Memory B cell (primary cell): Measurements from ENCODE around the gene APOBEC3C.

ENCODE experiments used
- ATAC-seq: fragments of 150-1000 bp; cut with Tn5 transposase; 2 replicates; pipeline ENCODE4 v1.10.0; 2021; ENCODE audit warnings: low read depth, mild to moderate bottlenecking, moderate library complexity
- DNase-seq, 2 donors: peaks; one replicate each; pipeline ENCODE4 v3.0.0; 2022; ENCODE audit warnings: low spot score in 2 of 2
- H3K27ac Mint-ChIP-seq: one replicate; pipeline ENCODE4 v1.8.0; 2022; ENCODE audit warnings: mild to moderate bottlenecking, moderate library complexity, mixed read lengths
- H3K27me3 Mint-ChIP-seq: one replicate; pipeline ENCODE4 v1.8.0; 2022; ENCODE audit warnings: mixed read lengths
- H3K36me3 Mint-ChIP-seq: one replicate; pipeline ENCODE4 v1.8.0; 2022; ENCODE audit warnings: mild to moderate bottlenecking, mixed read lengths
- H3K4me1 Mint-ChIP-seq: one replicate; pipeline ENCODE4 v1.8.0; 2022; ENCODE audit warnings: mixed read lengths
- H3K4me3 Mint-ChIP-seq: one replicate; pipeline ENCODE4 v1.8.0; 2022; ENCODE audit warnings: mild to moderate bottlenecking, moderate library complexity, mixed read lengths
- H3K9me3 Mint-ChIP-seq: one replicate; pipeline ENCODE4 v1.8.0; 2022; ENCODE audit warnings: mixed read lengths

APOBEC3C gene

DNA sequence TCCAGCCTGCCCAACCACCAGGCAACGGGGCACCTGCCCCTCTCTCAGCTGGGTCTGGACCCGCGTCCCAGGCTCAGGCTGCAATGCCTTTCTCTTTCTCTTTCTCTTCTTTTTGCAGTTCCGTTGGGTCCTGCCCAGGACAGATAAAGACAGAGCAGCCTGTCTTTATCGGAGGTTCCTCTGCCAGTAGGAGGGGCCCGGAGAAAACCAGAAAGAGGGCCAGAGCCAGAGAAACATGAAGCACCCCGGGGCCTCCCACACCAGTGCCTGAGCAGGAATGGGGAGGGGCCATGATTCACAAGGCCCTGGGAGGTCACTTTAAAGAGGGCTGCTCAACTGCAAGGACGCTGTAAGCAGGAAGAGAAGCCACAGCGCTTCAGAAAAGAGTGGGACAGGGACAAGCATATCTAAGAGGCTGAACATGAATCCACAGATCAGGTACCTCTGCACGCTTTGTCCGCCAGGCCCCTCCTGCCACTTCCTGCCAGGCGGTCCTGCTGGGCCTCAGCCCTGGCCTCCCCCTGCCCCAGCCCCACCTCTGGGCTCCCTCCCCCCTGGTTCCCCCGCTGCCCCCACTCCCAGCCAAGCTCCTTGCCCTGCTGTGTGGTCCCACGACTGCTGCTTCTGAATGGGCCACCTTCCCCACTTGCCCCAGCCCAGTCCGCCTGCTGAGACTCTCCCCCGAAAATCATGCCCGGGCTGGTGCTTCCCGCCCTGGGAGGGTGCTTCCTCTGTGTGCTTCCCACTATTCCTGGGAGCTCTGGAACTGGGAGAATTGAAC, at the start of gene APOBEC3C:
TSS of gene APOBEC3C (plus strand) at position 316 of the 781 bp plus-strand sequence. CDS start at position 422, 106 bp downstream.
- DNase-seq (peak; percentile 58 to 63), ATAC-seq (peak; percentile 94)
- Mint-ChIP-seq H3K4me3 (peak within 1 kb of the TSS; percentile 100), H3K27me3 (no peaks in the 10 kb centered on the region), H3K4me1 (peaks cover 24% of the 10 kb centered on the region), H3K27ac (peak within 1 kb of the TSS; percentile 95), H3K36me3 (peaks cover 11% of the 10 kb centered on the region), H3K9me3 (no peaks in the 10 kb centered on the region)

DNA sequence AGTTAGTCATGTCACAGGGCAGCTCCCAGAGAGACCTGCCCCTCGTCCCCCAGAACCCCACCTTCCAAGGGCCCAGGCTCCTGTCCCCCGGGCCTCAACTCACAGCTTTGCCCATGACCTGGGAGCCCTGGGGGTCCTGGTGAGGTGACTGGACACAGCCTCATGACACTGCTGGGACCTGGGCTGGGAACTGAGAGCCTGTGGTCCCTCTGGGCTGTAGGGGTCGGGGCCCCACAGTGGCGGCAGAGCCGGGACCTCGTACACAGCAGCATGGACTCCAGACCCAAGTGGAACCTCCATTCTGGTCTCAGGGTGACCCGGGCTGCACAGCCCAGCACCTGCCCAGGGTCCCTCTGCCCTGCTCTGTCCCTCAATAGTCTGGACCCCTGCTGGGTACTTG, 49.8 kb upstream of the APOBEC3C start:
- Mint-ChIP-seq H3K36me3 (no peaks in the 10 kb centered on the region), H3K4me3 (no peak overlapping the region), H3K27me3 (peaks cover 4% of the 10 kb centered on the region), H3K27ac (no peak overlapping the region), H3K9me3 (no peaks in the 10 kb centered on the region), H3K4me1 (peaks cover 13% of the 10 kb centered on the region)
- DNase-seq (no peak), ATAC-seq (no peak)

DNA sequence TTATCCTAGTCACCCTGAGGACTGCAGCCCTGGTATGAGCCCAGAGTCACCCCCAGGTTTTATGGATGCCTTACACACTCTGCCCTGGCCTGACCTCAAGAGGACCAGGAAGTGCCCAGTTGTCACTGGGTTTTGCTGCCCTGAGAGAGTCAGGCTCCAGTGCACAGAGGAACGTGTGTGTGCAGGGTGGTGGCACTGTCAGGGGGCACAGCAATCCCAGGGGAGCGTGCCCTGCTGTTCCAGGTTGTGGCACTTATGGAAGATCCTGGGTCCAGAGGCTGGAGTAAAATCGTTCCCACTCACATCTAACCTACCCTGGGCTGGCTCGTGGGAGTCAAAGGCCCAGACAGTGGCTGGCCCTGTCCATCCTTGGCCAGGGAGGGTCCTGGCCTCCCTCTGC, 49.1 kb upstream of the APOBEC3C start:
- Mint-ChIP-seq H3K27ac (no peak overlapping the region), H3K4me1 (peaks cover 13% of the 10 kb centered on the region), H3K27me3 (peaks cover 4% of the 10 kb centered on the region), H3K36me3 (no peaks in the 10 kb centered on the region), H3K4me3 (no peak overlapping the region), H3K9me3 (no peaks in the 10 kb centered on the region)
- ATAC-seq (no peak), DNase-seq (no peak)

DNA sequence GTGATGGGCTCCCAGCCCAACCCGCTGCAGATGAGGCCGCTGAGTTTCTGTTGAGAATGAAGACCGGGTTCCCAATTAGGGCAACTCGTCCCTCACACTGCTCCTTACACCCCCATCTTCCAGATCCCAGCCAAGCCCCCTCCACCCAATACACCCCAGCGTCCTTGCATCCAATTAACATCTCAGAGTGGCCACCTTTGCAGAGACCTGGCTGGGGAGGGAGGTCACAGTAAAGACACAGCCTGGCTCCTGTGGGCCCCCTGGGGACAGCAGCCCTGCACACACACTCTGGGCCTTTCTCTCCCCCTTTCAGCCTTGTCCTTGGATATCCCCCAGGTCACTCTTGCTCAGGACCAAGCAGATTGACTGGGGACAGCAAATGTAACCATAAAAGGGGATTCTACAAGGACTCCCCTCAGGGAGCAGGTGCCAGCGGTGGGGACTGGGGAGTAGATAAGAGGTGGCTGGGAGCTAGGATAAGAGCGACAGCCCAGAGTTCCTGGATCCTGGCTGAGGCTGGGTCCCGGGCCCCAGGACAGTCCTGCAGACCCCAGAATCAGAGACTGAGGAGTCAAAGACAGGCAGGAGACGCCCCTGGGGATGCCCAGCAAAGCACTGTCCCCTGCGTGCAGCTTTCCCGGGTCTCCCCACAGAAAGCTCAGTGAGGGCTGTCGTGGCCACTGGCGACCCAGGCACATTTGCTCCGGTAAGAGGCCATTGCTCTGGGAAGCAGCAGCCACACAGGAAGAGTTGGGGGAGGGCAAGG, 48.3 kb upstream of the APOBEC3C start:
- DNase-seq (no peak), ATAC-seq (no peak)
- H3K27me3 Mint-ChIP-seq, result peaks cover 6% of the 10 kb centered on the region
- H3K4me3 Mint-ChIP-seq, result no peak overlapping the region
- H3K9me3 Mint-ChIP-seq, result no peaks in the 10 kb centered on the region
- no peak overlapping the region for H3K27ac Mint-ChIP-seq
- no peaks in the 10 kb centered on the region for H3K36me3 Mint-ChIP-seq
- H3K4me1 Mint-ChIP-seq, result peaks cover 17% of the 10 kb centered on the region

DNA sequence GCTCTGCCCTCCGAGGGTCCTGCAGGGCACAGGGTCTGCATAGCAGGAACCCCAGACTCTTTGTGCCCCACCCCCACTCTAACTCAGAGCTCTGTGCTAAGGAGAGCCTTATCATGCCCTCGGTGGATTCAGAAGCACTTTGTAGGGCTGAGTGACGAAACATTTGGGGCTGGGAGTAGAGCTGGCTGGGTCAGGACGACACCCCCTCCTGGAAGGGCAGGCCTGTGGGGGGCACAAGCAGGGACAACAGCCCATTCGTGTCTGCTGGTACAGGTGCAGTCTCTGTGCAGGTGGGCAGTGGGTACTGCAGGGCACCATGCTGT, 47.7 kb upstream of the APOBEC3C start:
- no peaks in the 10 kb centered on the region for H3K9me3 Mint-ChIP-seq
- no peak for DNase-seq
- peaks cover 17% of the 10 kb centered on the region for H3K4me1 Mint-ChIP-seq
- ATAC-seq, result no peak
- H3K36me3 Mint-ChIP-seq, result no peaks in the 10 kb centered on the region
- H3K27me3 Mint-ChIP-seq, result peaks cover 8% of the 10 kb centered on the region
- H3K27ac Mint-ChIP-seq, result no peak overlapping the region
- no peak overlapping the region for H3K4me3 Mint-ChIP-seq

DNA sequence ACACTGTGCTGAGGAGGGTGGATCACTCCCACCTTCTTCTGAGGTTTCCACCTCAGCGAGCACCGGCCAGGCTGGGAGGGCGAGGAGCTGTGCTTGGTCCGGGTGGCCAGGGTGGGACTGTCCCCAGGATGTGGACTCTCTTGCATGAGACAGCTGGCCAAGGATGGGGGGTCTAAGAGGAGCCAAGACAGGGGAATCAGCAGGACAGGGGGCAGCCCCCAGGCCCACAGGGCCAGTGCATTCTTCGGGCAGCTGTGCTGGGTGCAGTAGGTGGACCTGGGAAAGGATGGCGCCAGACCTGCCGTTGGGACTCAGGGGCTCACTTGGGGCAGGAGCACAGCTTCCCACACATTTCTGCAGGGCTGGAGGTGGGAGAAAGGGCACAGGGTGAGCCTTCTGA, 47.1 kb upstream of the APOBEC3C start:
- Mint-ChIP-seq H3K9me3 (no peaks in the 10 kb centered on the region), H3K27me3 (peaks cover 10% of the 10 kb centered on the region), H3K36me3 (no peaks in the 10 kb centered on the region), H3K4me3 (peak overlapping the region; percentile 27), H3K4me1 (peaks cover 17% of the 10 kb centered on the region), H3K27ac (no peak overlapping the region)
- no peak for ATAC-seq
- DNase-seq, result no peak

DNA sequence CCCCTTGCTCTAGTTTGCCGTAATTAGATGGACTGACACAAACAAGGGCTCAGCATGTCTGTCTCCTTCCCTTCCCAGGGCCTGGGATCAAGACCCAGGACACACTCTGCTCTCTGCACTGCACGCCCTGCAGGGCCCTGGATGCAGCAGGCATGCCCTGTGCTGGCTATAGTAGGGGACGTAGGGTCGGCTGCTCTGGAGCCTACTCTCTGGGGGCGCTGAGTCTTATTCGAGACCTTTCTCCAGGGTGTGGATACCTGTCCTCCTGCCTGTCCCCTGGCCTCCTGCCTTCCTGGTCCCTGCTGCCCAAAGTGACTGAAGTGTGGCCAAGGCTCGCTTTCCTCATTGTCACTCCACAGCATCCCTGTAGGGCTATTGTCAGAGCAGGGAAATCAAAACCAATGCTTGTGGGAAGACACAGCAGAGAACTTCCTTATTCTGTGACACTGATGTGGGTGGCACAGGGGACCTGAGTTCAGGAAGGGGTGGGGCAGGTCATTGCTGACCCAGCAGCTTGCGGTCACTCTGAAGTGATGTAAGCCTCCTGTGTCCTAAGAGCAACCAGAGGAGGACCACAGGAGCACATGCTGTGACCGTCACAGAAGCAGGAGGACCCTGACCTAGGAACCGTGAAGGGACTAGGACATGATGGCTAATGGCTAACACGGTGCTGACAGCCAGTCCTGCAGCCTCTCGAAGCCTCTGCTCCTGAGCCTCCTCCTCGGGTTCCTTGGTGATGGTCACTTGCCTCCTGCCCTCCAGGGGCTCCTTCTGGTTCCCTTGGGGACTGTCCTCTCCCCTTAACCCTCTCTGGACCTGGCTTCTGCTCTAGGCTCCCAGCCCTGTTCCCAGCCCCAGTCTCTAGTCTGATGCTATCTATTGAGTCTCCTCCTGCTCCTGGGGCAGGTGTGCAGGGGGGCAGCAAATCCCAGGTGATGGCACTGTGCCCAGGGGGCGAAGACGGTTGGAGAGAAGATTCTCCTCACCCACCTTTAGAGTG, 46.3 kb upstream of the APOBEC3C start:
- H3K9me3 Mint-ChIP-seq, result no peaks in the 10 kb centered on the region
- no peak overlapping the region for H3K27ac Mint-ChIP-seq
- ATAC-seq (peak; percentile 63), DNase-seq (no peak)
- H3K36me3 Mint-ChIP-seq, result no peaks in the 10 kb centered on the region
- H3K4me3 Mint-ChIP-seq, result peak overlapping the region; percentile 51
- peaks cover 17% of the 10 kb centered on the region for H3K4me1 Mint-ChIP-seq
- peaks cover 10% of the 10 kb centered on the region for H3K27me3 Mint-ChIP-seq

DNA sequence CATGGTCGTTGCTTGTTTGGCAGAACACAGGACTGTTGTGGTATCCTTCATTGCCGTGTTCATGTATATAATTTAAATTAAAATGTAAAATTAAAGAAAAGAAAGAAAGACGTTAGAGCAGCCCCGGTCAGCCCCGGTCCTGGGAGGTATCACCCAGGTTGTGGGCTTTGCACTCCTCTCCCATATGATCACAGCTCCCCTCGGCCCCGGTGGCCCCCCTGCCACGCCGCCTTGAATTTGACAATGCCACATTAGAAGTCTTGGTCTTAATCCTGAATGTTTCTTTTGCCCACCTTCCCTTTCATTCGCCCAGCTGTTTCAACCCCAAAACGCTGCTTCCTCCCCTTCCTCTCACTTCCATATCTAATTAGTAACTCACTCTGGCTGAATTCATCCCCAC, 45.3 kb upstream of the APOBEC3C start:
- H3K4me1 Mint-ChIP-seq, result peaks cover 17% of the 10 kb centered on the region
- ATAC-seq, result no peak
- no peaks in the 10 kb centered on the region for H3K36me3 Mint-ChIP-seq
- peaks cover 8% of the 10 kb centered on the region for H3K27me3 Mint-ChIP-seq
- no peak overlapping the region for H3K27ac Mint-ChIP-seq
- no peak for DNase-seq
- no peaks in the 10 kb centered on the region for H3K9me3 Mint-ChIP-seq
- no peak overlapping the region for H3K4me3 Mint-ChIP-seq

DNA sequence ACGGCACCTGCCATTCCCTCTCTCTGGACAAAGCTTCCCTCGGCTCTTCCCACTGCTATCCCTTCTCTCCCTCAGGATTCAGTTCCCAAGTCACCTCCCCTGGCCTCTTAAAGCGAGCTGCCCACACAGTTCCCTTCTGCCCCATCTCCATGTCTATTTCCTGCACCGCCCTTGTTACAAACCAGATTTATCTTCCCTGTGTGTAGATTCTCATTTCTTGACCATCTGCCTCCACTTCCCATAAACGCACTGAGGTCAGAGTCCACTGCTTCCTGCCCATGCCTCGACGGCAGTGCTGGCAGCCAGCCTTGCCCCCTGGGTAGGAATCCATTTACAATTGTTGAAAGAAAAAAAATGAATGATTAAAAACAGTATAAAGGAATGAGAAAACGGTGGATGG, 43.5 kb upstream of the APOBEC3C start:
- no peak for DNase-seq
- peaks cover 17% of the 10 kb centered on the region for H3K4me1 Mint-ChIP-seq
- no peak overlapping the region for H3K27ac Mint-ChIP-seq
- no peak overlapping the region for H3K4me3 Mint-ChIP-seq
- H3K27me3 Mint-ChIP-seq, result peaks cover 8% of the 10 kb centered on the region
- H3K9me3 Mint-ChIP-seq, result no peaks in the 10 kb centered on the region
- no peaks in the 10 kb centered on the region for H3K36me3 Mint-ChIP-seq
- no peak for ATAC-seq

DNA sequence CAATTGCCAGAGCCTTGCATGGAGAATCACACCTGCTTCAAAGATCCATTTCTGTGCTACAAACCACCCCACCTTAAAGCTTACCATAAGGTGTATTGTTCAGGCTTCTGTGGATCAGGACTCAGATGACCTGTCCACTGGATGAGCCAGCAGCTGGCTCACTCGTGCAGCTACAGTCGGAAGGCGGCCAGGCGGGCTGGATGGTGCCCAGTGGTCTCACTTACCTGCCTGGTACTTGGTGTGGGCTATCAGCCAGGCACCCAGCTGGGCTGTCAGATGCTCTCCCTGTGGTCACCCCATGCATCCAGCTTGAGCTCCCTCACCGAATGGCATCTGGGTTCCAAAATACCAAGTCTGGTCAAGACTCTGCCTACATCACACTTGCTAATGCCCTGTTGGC, 42.9 kb upstream of the APOBEC3C start:
- no peaks in the 10 kb centered on the region for H3K9me3 Mint-ChIP-seq
- H3K36me3 Mint-ChIP-seq, result no peaks in the 10 kb centered on the region
- H3K4me1 Mint-ChIP-seq, result peaks cover 17% of the 10 kb centered on the region
- no peak for DNase-seq
- H3K4me3 Mint-ChIP-seq, result no peak overlapping the region
- peaks cover 8% of the 10 kb centered on the region for H3K27me3 Mint-ChIP-seq
- ATAC-seq, result no peak
- no peak overlapping the region for H3K27ac Mint-ChIP-seq

DNA sequence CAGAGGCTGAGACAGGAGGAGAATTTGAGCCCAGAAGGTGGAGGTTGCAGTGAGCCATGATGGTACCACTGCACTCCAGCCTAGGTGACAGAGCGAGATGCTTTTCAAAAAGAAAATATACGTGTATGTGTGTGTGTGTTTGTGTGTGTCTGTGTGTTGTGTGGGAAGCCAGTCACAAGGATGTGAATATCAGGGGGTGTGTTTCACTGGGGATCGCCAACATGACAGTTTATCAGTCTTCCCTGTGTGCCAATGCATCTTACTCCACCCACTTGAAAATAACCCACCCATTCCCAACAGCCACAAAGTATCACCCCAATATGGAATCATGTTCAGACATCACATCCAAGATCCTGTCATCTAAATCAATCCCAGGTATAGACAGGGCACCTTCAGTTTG, 42.3 kb upstream of the APOBEC3C start:
- Mint-ChIP-seq H3K4me3 (no peak overlapping the region), H3K9me3 (no peaks in the 10 kb centered on the region), H3K36me3 (no peaks in the 10 kb centered on the region), H3K27me3 (peaks cover 8% of the 10 kb centered on the region), H3K4me1 (peaks cover 12% of the 10 kb centered on the region), H3K27ac (no peak overlapping the region)
- ATAC-seq (no peak), DNase-seq (no peak)

DNA sequence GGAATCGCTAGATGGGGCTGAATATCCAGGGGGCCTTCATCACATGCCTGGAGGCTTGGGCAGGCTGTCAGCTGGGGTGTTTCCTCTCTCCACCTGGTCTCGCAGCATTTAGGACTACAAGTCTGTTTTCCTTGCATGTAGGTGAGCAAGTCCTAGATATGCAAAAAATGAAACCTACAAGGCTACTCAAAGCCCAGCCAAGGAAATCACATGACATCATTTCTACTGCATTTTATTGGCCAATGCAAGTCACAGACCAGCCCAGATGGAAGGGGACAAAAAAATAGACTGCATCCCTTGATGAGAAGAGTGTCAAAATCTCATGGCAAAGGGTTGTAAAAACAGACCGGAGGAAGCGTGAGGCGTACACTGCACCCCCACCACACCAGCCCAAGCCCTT, 41.5 kb upstream of the APOBEC3C start:
- Mint-ChIP-seq H3K9me3 (no peaks in the 10 kb centered on the region), H3K4me1 (peaks cover 10% of the 10 kb centered on the region), H3K27ac (no peak overlapping the region), H3K27me3 (peaks cover 8% of the 10 kb centered on the region), H3K4me3 (no peak overlapping the region), H3K36me3 (no peaks in the 10 kb centered on the region)
- ATAC-seq (no peak), DNase-seq (no peak)

DNA sequence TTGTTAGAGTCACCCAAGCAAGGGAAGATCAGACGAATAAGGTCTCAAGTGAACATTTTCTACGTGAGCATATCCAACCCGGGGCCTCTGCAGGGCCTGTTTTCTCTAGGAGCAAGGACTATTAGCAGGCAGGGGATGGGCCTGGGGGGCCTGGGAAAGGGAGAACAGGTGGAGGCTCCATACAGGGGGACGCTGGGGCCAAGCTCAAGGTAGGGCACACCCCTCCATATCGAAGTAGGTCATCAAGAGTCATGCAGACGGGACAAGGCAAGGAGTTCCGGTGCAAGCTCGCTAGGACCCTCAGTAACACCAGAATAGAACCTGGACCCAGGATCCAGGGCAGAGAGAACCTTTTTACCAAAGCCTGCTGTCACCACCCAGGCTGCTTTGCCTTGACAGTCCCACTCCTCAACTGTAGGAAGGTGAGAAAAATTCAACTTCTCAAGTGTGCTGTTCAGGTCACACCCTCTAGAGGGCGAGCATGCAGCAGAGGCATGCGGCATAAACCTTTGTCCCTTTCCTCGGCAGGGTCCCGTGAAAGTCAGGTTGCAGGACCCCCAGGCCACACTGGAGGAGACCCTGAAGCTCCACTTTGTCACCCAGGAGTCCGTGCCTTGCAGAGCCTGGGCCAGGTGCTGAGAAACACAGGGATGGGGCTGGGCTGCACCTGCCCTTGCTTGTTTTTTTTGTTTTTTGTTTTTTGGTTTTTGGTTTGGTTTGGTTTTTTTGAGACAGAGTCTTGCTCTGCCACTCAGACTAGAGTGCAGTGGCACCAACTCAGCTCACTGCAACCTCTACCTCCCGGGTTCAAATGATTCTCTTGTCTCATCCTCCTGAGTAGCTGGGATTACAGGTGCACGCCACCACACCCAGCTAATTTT, 40.5 kb upstream of the APOBEC3C start:
- Mint-ChIP-seq H3K27ac (no peak overlapping the region), H3K4me3 (no peak overlapping the region), H3K27me3 (peaks cover 10% of the 10 kb centered on the region), H3K9me3 (no peaks in the 10 kb centered on the region), H3K36me3 (no peaks in the 10 kb centered on the region), H3K4me1 (peaks cover 3% of the 10 kb centered on the region)
- ATAC-seq (peak; percentile 59), DNase-seq (peak in 1 of 2 donors; percentile 53)
